Esophagus muscularis mucosa (tissue), 4 donors: ENCODE data around the gene DENND2A. TPM values are rescaled to one million over a fixed set of nuclear protein-coding genes. Genes with fewer than 3 reads are reported as not detected.

Experiments used
- DNase-seq: peaks from one replicate; pipeline ENCODE4 v3.0.0-alpha.2; 2017; ENCODE audit errors: extremely low spot score
- H3K27ac ChIP-seq, 4 donors: fragments of 200-600 bp; sonication (generic); replicated peaks in 1 of 4; 1 replicate in 3 of 4; 2 replicates in 1 of 4; pipeline ENCODE4 v1.5.1; 2016 to 2019; ENCODE audit warnings: mild to moderate bottlenecking in 1 of 4
- H3K27me3 ChIP-seq, 4 donors: fragments of 200-600 bp; sonication (generic); one replicate each; pipeline versions ENCODE4 v1.5.1 to v1.6.0; 2016 to 2019
- H3K36me3 ChIP-seq, 4 donors: fragments of 200-600 bp; sonication (generic); one replicate each; pipeline ENCODE4 v1.5.1; 2016 to 2019
- H3K4me1 ChIP-seq, 4 donors: fragments of 200-600 bp; sonication (generic); one replicate each; pipeline ENCODE4 v1.5.1; 2016 to 2019
- H3K4me3 ChIP-seq, 4 donors: fragments of 200-600 bp; sonication (generic); 1 replicate in 2 of 4; 2 replicates in 2 of 4; pipeline ENCODE4 v1.5.1; 2016 to 2019; ENCODE audit warnings: mild to moderate bottlenecking in 4 of 4, moderate library complexity in 1 of 4
- H3K9me3 ChIP-seq, 4 donors: fragments of 200-600 bp; sonication (generic); 1 replicate in 3 of 4; 2 replicates in 1 of 4; pipeline ENCODE4 v1.5.1; 2016 to 2019
- EP300 ChIP-seq: sonication (generic); formaldehyde crosslinking; IDR thresholded peaks from one replicate; pipeline ENCODE4 v1.6.1; 2017; ENCODE audit warnings: antibody characterized with exemption
- POLR2A ChIP-seq: fragments of 450-650 bp; IDR thresholded peaks from one replicate; pipeline ENCODE4 v1.6.1; 2017; ENCODE audit warnings: antibody characterized with exemption, moderate library complexity, mild to moderate bottlenecking, low read depth
- POLR2AphosphoS5 ChIP-seq, 2 donors: sonication (generic); formaldehyde crosslinking; IDR thresholded peaks; one replicate each; pipeline ENCODE4 v1.6.1; 2017; ENCODE audit warnings: antibody characterized with exemption in 2 of 2
- WGBS: methylation state at CpG from one replicate; pipeline ENCODE4 v1.1.5; 2018; 5-methylcytosine and 5-hydroxymethylcytosine counted together
- intact Hi-C: fragments of 100-400 bp; cut with DNase I; formaldehyde crosslinking; loops from one replicate; pipeline ENCODE4 v1.15.1; 2023
- total RNA-seq, 4 donors: library from RNA; depleted of rRNA; stranded (reverse); fragments of >200 nt; gene quantifications; one replicate each; pipeline versions ENCODE4 v1.1.0 to v1.2.1, GENCODE V29; 2016
- TF ChIP-seq, protein P1 (sequence below), 3 experiments: fragments of 200-600 bp in 2 of 3; fragments of 450-650 bp in 1 of 3; sonication (generic) in 2 of 3; IDR thresholded peaks; one replicate each; pipeline ENCODE4 v1.5.1; 2017 to 2019; ENCODE audit warnings: antibody characterized with exemption in 3 of 3, mild to moderate bottlenecking in 2 of 3, moderate library complexity in 1 of 3

DENND2A gene
- total RNA-seq, 4 donors from 2014 or later: 46.4 to 77.2 (median 59.2) TPM

DNA sequence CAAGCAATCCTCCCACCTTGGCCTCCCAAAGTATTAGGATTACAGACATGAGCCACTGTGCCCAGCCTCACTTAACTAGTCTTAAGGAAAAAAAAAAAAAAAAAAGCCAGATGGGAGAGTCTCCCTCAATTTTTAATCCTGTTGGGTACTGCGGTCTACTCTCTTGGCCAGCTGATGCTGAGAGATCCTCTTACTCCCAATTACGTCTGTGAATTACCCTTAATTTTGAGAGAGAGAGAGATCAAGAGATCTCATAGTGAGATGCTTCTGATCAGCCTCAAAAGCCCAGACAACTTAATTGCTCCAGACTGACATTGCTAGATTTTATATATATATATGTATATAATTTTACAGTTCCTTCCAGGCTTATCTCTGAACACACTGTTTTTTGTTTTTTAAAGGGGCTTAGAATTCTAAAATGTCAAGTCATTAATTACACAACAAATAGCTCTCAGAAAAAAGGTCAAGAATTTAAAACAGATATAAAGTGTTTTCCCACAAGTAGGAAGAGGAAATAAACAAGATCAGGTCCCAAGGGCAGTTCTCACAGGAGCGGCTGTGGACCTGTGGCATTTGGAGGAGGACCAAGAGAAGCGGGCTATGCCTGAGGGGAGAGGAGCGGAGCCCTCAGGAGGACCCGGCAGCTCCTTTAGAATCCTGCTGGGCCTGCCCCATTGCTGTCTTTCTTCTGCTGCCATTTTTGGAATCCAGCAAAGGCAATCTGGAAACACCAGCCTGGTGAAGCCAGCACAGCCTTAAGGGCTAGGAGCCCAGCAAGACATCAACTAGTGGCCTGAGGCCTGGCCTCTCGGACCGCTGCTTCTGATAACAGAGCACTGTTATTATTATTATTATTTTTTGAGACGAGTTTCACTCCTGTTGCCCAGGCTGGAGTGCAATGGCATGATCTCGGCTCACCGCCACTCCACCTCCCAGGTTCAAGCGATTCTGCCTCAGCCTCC is 30.1 kb downstream of the DENND2A start:
- TF ChIP-seq, protein P1, sequence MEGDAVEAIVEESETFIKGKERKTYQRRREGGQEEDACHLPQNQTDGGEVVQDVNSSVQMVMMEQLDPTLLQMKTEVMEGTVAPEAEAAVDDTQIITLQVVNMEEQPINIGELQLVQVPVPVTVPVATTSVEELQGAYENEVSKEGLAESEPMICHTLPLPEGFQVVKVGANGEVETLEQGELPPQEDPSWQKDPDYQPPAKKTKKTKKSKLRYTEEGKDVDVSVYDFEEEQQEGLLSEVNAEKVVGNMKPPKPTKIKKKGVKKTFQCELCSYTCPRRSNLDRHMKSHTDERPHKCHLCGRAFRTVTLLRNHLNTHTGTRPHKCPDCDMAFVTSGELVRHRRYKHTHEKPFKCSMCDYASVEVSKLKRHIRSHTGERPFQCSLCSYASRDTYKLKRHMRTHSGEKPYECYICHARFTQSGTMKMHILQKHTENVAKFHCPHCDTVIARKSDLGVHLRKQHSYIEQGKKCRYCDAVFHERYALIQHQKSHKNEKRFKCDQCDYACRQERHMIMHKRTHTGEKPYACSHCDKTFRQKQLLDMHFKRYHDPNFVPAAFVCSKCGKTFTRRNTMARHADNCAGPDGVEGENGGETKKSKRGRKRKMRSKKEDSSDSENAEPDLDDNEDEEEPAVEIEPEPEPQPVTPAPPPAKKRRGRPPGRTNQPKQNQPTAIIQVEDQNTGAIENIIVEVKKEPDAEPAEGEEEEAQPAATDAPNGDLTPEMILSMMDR (IDR thresholded peaks at IDR 0.05): no peak
- TF ChIP-seq EP300: no peak
- no peak for TF ChIP-seq POLR2AphosphoS5 (IDR thresholded peaks at IDR 0.05)
- TF ChIP-seq POLR2A: no peak
- WGBS: 84% methylated on average over 12 of the region's 12 CpGs
- Histone ChIP-seq H3K36me3 (no peaks in the 10 kb centered on the region), H3K4me3 (no peak overlapping the region), H3K27ac (peak overlapping the region; percentile 24 to 77 (median 42)), H3K4me1 (peaks cover 40 to 69% (median 65%) of the 10 kb centered on the region in 4 donors), H3K9me3 (no peaks in the 10 kb centered on the region), H3K27me3 (no peaks in the 10 kb centered on the region)
- no peak for DNase-seq
- intact Hi-C loops: no loop called here

DNA sequence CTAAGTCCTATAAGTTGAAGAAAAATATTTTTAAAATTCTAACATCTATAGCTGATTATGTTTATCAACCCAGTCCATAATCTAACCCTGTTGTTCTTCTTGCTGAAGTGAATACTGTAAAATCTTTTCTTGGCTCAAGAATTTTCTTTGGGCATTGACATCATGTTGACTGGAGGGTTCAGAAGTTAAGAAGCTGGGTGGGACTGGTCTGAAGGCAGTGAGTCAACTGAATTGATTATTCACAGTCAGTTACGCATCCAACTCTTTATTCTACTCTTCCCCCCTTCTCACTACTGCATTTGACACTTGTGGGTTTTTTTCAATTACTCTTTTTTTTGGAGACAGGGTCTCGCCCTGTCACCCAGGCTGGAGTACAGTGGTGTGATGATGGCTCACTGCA is 31.0 kb downstream of the DENND2A start:
- DNase-seq: no peak
- Histone ChIP-seq H3K4me3 (no peak overlapping the region), H3K27me3 (no peaks in the 10 kb centered on the region), H3K27ac (peak overlapping the region; percentile 24 to 77 (median 42)), H3K4me1 (peaks cover 43 to 78% (median 72%) of the 10 kb centered on the region in 4 donors), H3K9me3 (no peaks in the 10 kb centered on the region), H3K36me3 (no peaks in the 10 kb centered on the region)
- whole genome bisulfite sequencing: 88% methylated on average over 2 of the region's 2 CpGs
- no peak for TF ChIP-seq POLR2AphosphoS5 (IDR thresholded peaks at IDR 0.05)
- TF ChIP-seq POLR2A: no peak
- TF ChIP-seq EP300: no peak
- TF ChIP-seq, protein P1 (IDR thresholded peaks at IDR 0.05): no peak
- intact Hi-C loops: no loop called here

DNA sequence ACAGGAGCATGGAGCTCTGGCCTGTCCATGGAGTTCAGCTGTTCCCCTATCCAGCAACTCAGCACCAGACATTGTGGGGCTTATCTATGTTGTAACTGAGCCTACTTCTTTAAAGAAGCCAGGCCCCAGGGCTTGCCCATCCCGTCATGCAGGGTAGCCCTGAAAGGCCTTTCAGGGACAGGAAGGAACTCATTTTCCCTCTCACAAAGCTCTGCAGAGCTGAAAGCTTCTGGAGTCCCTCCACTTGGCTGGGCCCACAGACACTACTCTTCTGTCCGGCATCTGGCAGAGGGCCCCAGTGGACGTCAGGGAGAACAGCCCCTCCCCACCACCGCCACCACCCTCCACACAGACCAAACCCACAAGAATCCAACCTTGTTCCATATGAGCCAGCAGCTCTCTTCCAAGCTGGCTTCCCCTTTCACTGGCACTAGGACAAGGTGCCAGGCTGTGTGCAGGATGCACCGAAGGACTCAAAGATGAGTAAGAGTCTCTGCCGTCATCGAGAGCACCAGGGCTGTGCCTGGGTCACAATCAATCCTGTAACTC is 33.1 kb downstream of the DENND2A start:
- H3K27ac ChIP-seq: peak overlapping the region; percentile 68 to 77 (median 72)
- H3K36me3 ChIP-seq: peaks cover 0 to under 1% (median 0%) of the 10 kb centered on the region in 4 donors

DNA sequence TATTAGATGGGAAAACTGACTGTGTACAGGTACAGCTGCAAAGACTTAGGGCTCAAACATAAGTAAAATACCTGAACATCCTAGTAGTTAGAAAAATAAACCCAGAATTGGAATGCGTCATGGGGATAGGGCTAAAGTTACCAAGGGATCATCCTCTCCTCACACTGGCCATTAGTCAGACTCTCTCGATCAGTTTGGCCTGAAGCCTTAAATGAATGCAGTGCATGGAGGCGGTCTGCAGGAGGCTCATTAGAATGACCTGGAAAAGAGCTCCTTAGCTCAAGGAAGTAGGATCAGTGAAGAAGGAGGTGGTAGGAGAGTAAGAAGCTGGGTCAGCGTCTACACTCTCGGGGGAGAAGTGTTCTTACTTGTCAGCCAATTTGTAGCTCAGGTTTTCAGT is 35.3 kb downstream of the DENND2A start:
- Histone ChIP-seq H3K36me3 (peaks cover 0 to 15% (median 8%) of the 10 kb centered on the region in 4 donors), H3K4me1 (peaks cover 40 to 75% (median 69%) of the 10 kb centered on the region in 4 donors), H3K27ac (peak overlapping the region; percentile 68 to 77 (median 72)), H3K4me3 (no peak overlapping the region), H3K27me3 (no peaks in the 10 kb centered on the region), H3K9me3 (no peaks in the 10 kb centered on the region)
- WGBS: 48% methylated on average over 5 of the region's 5 CpGs
- intact Hi-C loops: no loop called here
- DNase-seq: no peak
- TF ChIP-seq POLR2AphosphoS5 (IDR thresholded peaks at IDR 0.05) (no peak), POLR2A (no peak), EP300 (no peak)
- TF ChIP-seq, protein P1 (IDR thresholded peaks at IDR 0.05): no peak

More for the DNA sequence above, 33.1 kb downstream of the DENND2A start:
- H3K27me3 ChIP-seq: no peaks in the 10 kb centered on the region
- TF ChIP-seq POLR2AphosphoS5 (IDR thresholded peaks at IDR 0.05): peak; percentile 48 to 74
- TF ChIP-seq, protein P1 (IDR thresholded peaks at IDR 0.05): no peak
- TF ChIP-seq EP300: no peak
- peaks cover 43 to 71% (median 71%) of the 10 kb centered on the region in 4 donors for H3K4me1 ChIP-seq
- intact Hi-C loops: no loop called here
- 24% methylated on average over 4 of the region's 7 CpGs for WGBS
- DNase-seq: no peak
- no peaks in the 10 kb centered on the region for H3K9me3 ChIP-seq
- no peak overlapping the region for H3K4me3 ChIP-seq
